RKO (cell line): ENCODE measurements around the gene KIF23.
"Not testable (repeated sequence)": the region's sequence is repeated elsewhere in the genome, so short reads cannot be mapped to it uniquely, and the experiment has no call there.

Source experiments
- DNase-seq: peaks from one replicate; pipeline ENCODE4 v3.0.0-alpha.2; 2016; ENCODE audit warnings: low spot score

The KIF23 gene

DNA sequence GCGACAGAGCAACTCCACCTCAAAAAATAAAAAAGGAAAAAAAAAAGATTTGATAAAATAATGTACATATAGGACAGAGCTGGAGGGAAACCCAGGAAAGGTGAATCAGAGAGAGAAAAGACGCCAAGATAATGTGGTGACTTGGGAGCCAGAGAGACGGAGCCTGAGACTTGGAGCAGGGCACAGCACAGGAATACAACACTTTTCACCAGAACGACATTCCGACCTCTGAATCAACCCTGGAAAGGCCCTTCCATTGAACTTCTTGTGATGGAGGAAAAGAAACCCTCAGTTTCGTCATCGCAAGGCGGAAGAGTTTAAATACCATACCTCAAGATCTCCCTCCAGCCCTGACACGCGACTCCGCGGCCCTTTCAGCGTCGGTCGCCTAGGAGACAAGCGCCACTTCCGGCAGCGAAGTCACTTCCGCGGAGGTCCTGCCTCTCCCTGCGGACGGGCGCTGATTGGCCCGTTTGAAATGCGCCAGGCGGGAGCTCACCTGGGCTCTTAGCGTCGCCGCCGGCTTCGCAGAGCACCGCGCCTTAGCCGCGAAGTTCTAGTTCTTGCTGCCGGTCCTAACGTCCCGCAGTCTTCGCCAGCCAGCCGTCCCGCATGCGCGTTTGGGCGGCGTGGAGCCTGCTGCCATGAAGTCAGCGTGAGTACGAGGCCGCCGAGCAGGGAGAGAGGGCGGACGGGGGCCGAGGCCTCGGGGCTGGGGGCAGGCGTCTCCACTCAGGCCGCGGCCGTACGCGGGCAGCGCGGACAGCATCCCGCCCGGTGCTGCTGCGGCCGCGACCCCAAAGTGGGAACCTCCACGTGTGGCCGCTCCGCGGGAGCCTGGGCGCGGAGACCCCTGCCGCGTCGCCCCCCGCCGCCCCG, at the start of gene KIF23:
Gene KIF23 (plus strand): TSS at position 528 of the 879 bp plus-strand sequence. CDS start 117 bp downstream, at position 645.
- DNase-seq: peak; percentile 93

DNA sequence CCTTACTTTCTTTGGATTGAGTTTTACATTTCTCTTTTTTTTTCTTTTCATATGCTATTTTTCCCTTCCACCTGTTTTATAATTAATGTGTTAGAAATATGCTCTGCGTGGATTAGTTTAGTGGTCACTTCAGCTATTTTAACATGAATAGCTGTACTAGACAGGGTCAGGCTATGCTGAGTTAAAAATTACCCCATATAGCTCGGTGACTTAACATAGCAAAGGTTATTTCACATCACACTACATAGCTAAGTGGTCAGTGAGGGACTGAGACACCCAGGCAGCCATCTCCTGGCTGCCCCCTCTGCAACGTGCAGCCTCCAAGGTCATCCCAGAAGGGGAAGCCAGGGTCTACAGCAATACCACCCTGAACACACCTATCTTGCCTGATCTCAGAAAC, 46.9 kb upstream of the KIF23 start:
- DNase-seq: no peak

DNA sequence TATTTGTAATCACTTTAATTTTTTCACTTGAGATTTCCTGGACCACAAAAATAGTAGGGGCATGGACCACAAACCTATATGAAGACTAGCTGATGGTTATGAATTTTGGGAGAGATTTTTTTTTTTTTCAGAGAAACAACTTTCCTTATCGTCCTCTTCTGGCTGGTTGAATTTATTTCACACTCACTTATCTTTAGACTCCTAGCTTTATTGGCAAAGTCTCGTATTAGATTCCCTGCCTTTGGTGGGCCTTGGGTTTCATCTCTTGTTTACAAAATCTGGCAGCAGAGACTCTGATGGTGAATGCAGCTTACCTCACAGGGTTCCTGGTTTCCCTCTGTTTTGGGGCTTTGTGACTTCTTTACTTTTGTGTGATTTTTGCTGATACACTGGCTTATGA, 44.5 kb upstream of the KIF23 start:
- DNase-seq: no peak

DNA sequence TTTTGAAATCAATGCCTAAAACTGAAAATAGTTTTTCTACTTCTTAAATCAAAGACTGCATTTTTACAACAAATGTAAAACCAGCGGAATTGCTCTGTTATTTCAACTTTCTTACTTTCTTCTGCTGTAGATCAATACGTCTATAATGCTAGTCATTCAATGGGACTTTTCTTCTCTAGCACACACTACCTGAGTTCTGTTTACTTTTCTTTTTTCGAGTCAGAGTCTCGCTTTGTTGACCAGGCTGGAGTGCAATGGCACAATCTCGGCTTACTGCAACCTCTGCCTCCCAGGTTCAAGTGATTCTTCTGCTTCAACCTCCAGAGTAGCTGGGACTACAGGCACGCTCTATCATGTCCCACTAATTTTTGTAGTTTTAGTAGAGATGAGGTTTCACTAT, 40.7 kb upstream of the KIF23 start:
- DNase-seq: no peak

DNA sequence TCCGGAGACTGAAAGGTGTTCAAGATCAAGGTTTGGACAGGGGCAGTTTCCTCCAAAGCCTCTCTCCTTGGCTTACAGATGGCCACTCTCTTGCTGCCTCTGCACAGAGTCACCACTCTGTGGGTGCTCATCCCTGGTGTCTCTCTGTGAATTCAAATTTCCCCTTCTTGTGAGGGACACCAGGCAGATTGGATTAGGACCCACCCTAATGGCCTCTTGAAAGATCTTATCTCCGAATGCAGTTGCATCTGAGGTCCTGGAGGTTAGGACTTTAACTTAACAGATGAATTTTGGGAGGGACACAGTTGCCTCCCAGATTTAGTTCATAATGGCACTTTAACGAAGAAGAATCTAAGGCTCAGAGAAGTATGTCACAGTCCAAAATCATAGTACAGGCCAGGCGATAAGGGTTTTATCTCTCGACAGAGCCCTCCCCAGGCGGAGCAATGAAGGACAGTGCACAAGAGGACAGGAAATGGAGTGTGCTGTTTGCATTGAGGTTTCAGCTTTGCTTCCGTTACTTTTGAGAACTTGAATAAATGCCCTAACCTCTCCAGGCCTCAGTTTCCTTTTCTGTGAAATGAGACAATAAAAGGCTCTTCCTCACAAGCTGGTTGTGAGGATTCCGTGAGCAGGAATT, 38.9 kb upstream of the KIF23 start:
- DNase-seq: no peak

DNA sequence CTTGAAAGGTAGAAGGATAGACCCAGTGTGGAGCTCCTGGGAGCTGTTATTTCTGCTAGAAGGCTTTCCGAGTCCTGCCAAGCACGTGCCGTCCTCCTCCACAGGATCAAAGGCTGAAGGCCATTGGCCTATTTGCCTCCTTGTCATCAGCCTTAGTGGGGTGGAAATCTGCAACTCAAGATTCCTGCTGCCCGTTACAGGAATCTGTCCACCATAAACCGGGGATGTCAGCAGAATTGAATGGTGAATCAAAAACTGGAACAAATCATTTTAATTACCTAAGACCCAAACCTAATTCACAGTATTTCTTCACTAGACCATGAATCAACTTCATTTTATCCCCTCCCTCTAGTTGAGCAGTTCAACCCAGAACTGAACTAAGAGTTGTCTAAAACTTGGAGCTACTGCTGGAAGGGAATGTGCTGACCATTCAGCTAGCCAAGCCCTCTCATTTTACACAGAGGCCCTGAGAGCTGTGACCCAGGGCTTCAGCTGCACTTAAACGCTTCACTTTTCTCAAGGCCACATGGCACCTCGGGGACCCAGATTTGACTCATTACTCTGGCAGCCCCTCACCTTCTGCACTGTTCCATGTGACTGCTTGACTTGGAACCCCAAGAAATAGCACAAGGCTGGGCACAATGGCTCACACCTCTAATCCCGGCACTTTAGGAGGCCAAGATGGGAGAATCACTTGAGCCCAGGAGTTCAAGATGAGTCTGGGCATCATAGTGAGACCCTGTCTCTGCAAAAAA, 36.8 kb upstream of the KIF23 start:
- DNase-seq: no peak

DNA sequence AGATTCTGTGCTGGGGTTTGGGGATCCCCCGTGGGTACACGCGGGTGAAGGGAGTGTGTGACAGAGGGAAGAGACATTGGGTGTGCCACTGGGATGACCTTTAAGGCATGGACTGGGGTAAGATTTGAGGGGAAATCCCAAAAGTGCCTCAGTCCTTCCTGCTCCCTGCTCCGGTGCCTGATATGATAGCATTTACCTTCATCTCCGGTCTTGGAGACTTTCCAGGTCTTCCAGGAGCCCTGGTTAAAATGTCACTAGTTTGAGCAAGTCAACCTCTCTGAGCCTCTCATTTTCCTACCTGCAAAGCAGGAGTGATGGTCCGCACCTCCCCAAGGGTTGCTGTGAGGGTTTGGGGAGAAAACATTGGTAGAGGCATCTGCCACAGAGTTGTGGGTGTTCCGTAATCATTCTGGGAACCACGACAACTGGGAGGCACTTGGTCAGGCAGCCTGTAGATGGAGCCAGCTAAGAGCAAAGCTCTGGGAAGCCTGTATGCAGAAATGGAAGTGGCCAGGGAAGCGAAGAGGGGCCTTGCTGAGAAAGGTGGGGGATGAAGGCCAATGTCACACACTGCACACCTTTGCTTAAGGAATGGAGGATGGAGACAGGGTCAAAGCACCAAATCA, 33.9 kb upstream of the KIF23 start:
- DNase-seq: no peak

DNA sequence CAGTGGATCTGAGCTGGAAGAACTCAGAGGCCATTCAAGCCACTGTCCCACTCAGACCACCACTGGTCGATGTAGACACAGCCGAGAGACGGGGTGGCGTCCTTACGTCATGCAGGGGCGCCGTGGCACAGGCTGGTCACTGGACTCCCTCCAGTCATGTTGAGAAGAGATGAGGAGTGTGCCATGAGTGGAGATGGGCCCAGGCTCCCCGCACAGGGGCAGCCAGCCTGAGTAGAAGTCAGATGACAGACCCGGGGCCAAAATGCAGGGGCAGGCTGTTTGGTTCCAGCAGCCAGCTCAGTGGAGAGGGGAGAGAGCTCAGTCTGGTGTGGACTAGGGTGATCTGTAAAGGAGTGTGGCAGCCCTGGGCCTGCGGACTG, 33.4 kb upstream of the KIF23 start:
- no peak for DNase-seq

DNA sequence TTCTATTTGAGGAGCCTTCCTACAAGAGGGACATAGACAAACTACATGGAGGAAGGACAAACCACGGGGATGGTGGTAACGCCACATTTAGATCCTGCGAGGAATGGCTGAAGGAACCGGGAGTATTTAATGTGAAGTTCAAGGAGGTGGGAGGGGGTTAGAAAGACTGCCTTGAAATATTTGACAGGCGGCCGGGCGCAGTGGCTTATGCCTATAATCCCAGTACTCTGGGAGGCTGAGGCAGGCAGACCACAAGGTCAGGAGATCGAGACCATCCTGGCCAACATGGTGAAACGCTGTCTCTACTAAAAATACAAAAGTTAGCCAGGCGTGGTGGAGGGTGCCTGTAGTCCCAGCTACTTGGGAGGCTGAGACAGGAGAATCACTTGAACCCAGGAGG, 32.0 kb upstream of the KIF23 start:
- not testable (repeated sequence) for DNase-seq

DNA sequence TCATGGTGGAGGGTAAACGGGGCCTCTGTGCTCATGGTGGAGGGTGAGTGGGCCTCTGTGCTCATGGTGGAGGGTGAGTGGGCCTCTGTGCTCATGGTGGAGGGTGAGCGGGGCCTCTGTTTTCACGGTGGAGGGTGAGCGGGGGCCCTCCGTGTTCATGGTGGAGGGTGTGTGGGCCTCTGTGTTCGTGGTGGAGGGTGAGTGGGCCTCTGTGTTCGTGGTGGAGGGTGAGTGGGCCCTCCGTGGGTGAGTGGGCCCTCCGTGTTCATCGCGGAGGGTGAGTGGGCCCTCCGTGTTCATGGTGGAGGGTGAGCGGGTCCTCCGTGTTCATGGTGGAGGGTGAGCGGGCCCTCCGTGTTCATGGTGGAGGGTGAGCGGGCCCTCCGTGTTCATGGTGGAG, 30.1 kb upstream of the KIF23 start:
- not testable (repeated sequence) for DNase-seq

DNA sequence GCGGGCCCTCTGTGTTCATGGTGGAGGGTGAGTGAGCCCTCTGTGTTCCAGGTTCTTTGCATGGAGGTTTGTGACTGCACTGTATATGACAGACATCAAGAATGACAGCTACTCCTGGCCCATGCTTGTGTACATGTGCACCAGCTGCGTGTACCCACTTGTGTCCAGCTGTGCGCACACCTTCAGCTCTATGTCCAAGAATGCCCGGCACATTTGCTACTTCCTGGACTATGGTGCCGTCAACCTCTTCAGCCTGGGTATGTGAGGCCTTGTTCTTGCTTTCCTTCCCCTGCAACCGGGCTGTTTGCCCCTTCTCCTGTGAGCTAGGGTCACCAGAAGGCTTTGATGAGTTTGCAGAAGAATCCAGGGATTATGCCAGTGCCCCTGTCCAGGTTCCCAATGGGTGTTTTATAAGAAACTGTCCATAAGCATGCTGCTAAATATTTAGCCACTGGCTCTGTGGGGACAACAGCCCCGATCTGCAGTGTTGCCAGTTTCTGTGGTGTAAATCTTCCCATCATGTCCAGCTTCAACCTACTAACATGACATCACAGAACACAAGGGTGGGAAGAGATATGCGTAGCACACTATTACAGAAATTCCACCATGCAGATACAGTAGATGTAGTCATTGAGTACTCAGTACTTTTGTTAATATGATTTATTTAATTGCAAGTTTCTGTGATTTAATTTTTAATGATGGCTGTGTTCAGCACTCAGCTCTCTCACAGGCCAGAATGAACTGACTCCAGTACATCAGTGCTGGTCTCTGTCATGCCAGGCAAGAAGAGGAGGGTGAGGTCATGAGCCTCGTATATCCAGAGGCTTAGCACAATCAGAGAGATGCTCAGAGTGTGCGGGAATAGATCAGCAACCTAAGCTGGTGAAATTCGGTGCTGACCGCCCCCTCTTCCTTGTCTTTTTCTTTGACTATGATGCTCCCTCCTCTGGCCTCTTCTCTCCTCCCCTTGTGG, 29.2 kb upstream of the KIF23 start:
- DNase-seq: no peak

DNA sequence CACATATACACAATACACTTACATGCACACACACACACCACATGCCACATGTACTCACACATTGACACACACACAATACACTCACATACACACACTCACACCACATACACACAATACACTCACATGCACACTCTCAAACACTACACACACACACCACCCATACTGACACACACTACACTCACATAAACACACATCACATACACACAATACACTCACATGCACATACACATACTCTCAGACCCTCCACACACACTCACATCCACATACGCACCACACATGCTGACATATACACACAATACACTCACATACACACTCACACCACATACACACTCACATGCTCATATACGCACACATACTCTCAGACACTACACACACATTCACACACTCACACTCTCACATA, 28.3 kb upstream of the KIF23 start:
- DNase-seq: no peak

DNA sequence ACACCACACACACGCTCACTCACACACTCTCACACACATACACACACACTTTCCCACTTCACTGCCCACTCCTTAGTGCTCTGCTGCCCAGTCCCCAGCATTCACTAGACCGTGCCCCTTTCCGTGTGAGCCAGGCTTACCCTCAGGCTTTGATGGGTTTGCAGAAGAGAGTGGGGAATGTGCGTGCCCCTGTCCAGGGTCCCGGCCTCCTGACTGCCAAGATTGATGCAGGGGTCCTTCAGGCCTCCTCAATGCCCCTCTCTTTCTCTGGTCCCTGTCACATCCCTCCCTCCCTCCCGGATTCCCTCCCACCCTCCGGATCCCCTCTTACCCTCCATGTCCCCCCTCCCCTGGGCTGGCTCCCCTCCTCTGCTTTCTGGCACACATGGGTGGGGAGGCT, 27.9 kb upstream of the KIF23 start:
- no peak for DNase-seq

DNA sequence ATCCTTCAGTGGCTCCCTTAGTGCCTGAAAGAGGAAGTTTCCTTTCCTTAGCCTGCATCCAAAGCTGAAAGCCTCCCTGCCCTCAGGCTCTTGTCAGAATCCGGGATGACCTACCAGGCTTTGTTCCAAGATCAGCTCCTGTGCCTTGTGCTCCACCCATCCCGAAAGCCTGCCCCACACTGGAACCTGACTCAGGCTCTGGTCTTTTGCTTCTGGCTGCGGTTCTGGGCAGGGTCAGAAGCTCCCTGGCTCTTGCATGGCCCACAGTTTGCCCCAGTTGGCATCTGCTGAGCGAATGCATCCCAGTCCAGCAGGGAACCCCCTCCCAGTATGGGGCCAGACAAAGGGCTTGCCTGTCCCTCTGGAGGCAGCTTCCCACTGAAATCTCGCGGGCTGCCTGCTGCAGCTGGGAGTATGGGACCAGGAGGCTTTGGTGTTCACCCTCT, 25.9 kb upstream of the KIF23 start:
- no peak for DNase-seq

DNA sequence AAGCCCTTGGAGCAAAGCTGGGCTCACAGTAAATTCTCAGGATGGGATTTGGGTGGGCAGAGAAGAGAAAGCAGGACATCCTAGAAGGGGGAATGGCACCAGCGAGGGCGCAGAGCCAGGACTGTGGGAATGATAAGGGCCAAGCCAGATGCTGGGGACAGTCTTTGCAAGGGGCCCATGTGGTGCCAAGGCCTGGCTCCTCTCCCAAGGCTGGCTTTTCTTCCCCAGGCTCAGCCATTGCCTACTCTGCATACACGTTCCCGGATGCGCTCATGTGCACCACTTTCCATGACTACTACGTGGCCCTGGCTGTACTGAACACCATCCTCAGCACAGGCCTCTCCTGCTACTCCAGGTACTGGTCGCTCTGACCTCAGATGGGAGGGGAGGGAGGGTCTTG, 24.7 kb upstream of the KIF23 start:
- no peak for DNase-seq

DNA sequence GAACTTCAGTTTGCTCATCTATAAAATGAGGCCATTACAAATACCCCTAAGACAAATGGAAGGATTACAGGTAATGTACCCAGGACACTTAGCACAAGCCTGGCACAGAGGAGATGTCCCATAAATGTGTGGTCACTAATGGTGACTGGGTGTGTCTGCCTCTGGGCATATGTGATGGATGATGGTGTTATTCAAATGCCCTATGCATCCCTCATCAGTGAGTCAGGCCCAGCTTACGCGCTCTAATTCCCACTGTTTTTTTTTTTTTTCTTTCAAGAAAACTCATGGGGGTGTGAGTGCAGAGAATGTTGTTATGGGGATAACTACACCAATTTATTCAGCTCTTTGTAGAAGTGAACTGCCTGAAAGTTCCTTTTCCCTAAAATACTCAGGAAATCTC, 23.6 kb upstream of the KIF23 start:
- DNase-seq: peak; percentile 45

DNA sequence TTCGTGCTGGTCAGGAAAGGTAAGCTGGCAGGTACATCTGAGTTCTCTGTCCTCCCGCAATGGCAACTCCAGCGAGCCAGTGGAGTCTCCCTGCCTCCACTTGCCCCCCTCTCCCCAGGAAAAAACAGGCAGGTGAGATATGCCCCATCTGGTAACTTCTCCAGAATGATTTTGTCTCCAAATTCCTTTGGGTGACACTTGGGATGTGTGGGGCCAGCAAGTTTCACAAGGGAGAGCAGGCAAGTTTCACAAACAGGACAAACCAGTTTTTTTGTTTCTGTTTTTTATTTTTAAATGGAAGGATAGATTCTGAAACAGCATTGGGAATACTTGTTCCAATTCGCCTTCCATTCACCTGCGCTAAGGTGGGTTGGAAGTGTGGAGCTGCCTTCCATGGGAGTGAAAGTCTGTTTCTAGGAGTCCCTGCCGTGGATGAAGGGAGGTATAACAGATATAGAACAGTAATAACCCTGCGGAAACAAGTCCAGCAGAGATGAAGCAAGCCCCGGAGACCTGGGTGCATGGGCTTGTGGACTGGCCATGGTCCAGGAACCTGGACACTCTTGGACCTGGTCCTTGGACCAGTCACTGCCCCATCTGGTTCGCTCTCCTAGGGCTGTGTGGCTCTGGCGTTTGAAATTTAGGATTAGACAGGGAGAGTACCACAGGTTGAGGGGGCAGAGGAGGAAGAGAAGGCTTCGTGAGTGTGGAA, 22.9 kb upstream of the KIF23 start:
- no peak for DNase-seq

DNA sequence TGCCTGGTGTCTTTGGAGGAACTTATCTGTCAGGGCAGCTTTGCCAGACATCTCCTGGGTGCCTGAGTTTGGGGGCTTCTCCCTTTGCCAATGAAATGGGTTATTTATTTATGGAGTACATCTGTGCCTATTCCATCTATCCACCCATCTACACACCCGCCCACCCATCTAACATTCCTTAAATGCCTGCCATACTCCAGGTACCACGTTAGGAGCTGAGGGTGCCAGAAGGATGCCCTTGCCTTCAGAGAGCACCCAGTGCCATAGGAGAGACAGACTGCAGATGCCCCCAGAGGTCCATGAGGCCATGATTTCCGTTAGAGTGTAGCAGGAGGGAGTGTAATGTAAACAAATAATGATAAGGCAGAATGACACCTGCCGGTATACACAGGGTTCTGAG, 21.8 kb upstream of the KIF23 start:
- no peak for DNase-seq

DNA sequence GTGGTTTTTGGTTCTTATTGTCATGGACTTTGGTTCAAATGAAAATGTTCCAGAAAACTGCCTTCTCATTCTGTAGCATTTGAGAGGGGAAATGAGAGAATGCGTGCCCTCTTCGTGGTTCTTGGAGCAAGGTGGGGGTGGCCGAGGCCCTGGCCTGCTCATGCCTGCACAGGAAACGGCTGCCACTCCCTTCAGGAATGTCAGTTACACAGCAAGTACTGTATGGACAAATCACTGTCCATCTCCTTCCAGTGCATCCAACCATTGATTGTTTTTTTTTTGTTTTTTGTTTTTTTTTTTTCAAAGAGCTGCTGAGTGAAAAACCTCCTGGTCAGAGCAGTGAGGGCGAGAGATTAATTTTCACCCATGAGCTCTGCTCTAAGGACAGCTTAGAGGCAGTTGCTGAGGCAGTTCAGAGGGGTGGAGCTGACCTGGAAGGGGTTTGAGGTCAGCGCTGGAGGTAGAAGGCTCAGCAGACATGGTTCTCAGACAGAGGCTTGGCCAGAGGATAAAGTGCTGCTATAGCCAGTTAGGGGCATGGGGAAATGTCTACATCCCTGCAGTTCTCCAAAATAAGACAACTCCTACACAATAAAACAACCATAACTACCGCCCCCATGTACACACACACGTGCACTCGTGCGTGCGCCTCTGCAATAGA, 20.2 kb upstream of the KIF23 start:
- no peak for DNase-seq
